ENCODE data around the gene SCYGR4.

GRCh38 chr2:227615181-227615580 lies 2.1 kb upstream of the SCYGR4 start:
- TF ChIP-seq CTCF (IDR thresholded peaks at IDR 0.05) (no peak), POLR2A (IDR thresholded peaks at IDR 0.05) (no peak)

All from esophagus squamous epithelium (tissue), 4 donors.